H9 (cell line): Measurements from ENCODE around the gene TNFRSF19. TPM values are rescaled to one million over a fixed set of nuclear protein-coding genes. Genes with fewer than 3 reads are reported as not detected.
"Not testable (repeated sequence)": the region's sequence is repeated elsewhere in the genome, so short reads cannot be mapped to it uniquely, and the experiment has no call there.

Source experiments
- DNase-seq: peaks from one replicate; pipeline ENCODE4 v3.0.0-alpha.2; 2017
- H2AFZ ChIP-seq: one replicate; pipeline ENCODE4 v1.6.1; 2013; ENCODE audit warnings: mild to moderate bottlenecking, low read length, control low read depth, moderate library complexity
- H2AK5ac ChIP-seq: 2 replicates; pipeline ENCODE4 v1.6.1; 2013; ENCODE audit warnings: low read length, control low read depth, mixed read lengths; ENCODE audit not compliant: insufficient read length
- H2BK120ac ChIP-seq: one replicate; pipeline ENCODE4 v1.6.1; 2013; ENCODE audit warnings: low read depth, mild to moderate bottlenecking, low read length, control low read depth, inconsistent platforms; ENCODE audit not compliant: poor library complexity, severe bottlenecking
- H2BK12ac ChIP-seq: 2 replicates; pipeline ENCODE4 v1.6.1; 2013; ENCODE audit warnings: low read length, control low read depth, mixed read lengths, low read depth; ENCODE audit not compliant: insufficient read length
- H2BK15ac ChIP-seq: 2 replicates; pipeline ENCODE4 v1.6.1; 2013; ENCODE audit warnings: low read depth, low read length, control low read depth
- H2BK20ac ChIP-seq: one replicate; pipeline ENCODE4 v1.6.1; 2013; ENCODE audit warnings: low read depth, mild to moderate bottlenecking, low read length, control low read depth, inconsistent platforms; ENCODE audit not compliant: poor library complexity, severe bottlenecking
- H2BK5ac ChIP-seq: 2 replicates; pipeline ENCODE4 v1.6.1; 2013; ENCODE audit warnings: low read length, control low read depth, mixed read lengths; ENCODE audit not compliant: insufficient read length
- H3K14ac ChIP-seq: 2 replicates; pipeline ENCODE4 v1.6.1; 2013; ENCODE audit warnings: low read length, control low read depth; ENCODE audit not compliant: insufficient read depth
- H3K18ac ChIP-seq: 2 replicates; pipeline ENCODE4 v1.6.1; 2013; ENCODE audit warnings: low read depth, mild to moderate bottlenecking, mixed read lengths, low read length, control low read depth; ENCODE audit not compliant: insufficient read length
- H3K23ac ChIP-seq: 2 replicates; pipeline ENCODE4 v1.6.1; 2013; ENCODE audit warnings: low read length, control low read depth, mixed read lengths, low read depth; ENCODE audit not compliant: insufficient read length
- H3K23me2 ChIP-seq: 2 replicates; pipeline ENCODE4 v1.6.1; 2013; ENCODE audit warnings: low read depth, mild to moderate bottlenecking, mixed read lengths, low read length, control low read depth; ENCODE audit not compliant: insufficient read length, poor library complexity, severe bottlenecking
- H3K27ac ChIP-seq: 2 replicates; pipeline ENCODE4 v1.5.1; 2013; ENCODE audit warnings: low read length, control low read depth, mixed read lengths, low read depth; ENCODE audit not compliant: insufficient read length
- H3K27me3 ChIP-seq: 2 replicates; pipeline ENCODE4 v1.6.1; 2013; ENCODE audit warnings: low read length, control low read depth, inconsistent platforms; ENCODE audit not compliant: insufficient read depth
- H3K4ac ChIP-seq: 2 replicates; pipeline ENCODE4 v1.6.1; 2013; ENCODE audit warnings: low read depth, mild to moderate bottlenecking, control low read depth, inconsistent platforms, low read length, moderate library complexity
- H3K4me1 ChIP-seq: 2 replicates; pipeline ENCODE4 v1.6.1; 2013; ENCODE audit warnings: low read length, control low read depth, inconsistent platforms; ENCODE audit not compliant: insufficient read depth
- H3K4me2 ChIP-seq: 2 replicates; pipeline ENCODE4 v1.6.1; 2013; ENCODE audit warnings: low read length, control low read depth, mixed read lengths; ENCODE audit not compliant: insufficient read length, insufficient read depth
- H3K56ac ChIP-seq: 2 replicates; pipeline ENCODE4 v1.6.1; 2013; ENCODE audit warnings: low read depth, mild to moderate bottlenecking, mixed read lengths, low read length, control low read depth; ENCODE audit not compliant: insufficient read length
- H3K79me1 ChIP-seq: 2 replicates; pipeline ENCODE4 v1.6.1; 2013; ENCODE audit warnings: low read depth, mild to moderate bottlenecking, moderate library complexity, low read length, control low read depth, inconsistent platforms; ENCODE audit not compliant: insufficient read depth, poor library complexity, severe bottlenecking
- H3K79me2 ChIP-seq: 2 replicates; pipeline ENCODE4 v1.6.1; 2013; ENCODE audit warnings: low read length, control low read depth, inconsistent platforms; ENCODE audit not compliant: insufficient read depth
- H3K9ac ChIP-seq: 2 replicates; pipeline ENCODE4 v1.6.1; 2013; ENCODE audit warnings: low read length, control low read depth, mixed read lengths; ENCODE audit not compliant: insufficient read length; ENCODE audit errors: extremely low read depth
- H3K9me3 ChIP-seq: one replicate; pipeline ENCODE4 v1.6.1; 2013; ENCODE audit warnings: low read depth, low read length, inconsistent platforms; ENCODE audit not compliant: control insufficient read depth
- H3T11ph ChIP-seq: one replicate; pipeline ENCODE4 v1.6.1; 2013; ENCODE audit warnings: mild to moderate bottlenecking, low read length, control low read depth, inconsistent platforms
- H4K20me1 ChIP-seq: one replicate; pipeline ENCODE4 v1.6.1; 2013; ENCODE audit not compliant: control insufficient read depth, insufficient read length, insufficient read depth
- H4K5ac ChIP-seq: 2 replicates; pipeline ENCODE4 v1.6.1; 2013; ENCODE audit warnings: low read depth, mild to moderate bottlenecking, mixed read lengths, low read length, control low read depth; ENCODE audit not compliant: insufficient read length
- H4K8ac ChIP-seq: replicated peaks from 2 replicates; pipeline ENCODE4 v1.6.1; 2013; ENCODE audit warnings: low read length, control low read depth, mixed read lengths, low read depth; ENCODE audit not compliant: insufficient read length
- H4K91ac ChIP-seq: 2 replicates; pipeline ENCODE4 v1.6.1; 2013; ENCODE audit warnings: low read depth, mild to moderate bottlenecking, moderate library complexity, mixed read lengths, low read length, control low read depth; ENCODE audit not compliant: insufficient read length
- H3K27ac Mint-ChIP-seq, 3 experiments: 2 replicates in 2 of 3; 3 replicates in 1 of 3; pipeline ENCODE4 v1.8.0; 2020 to 2021; ENCODE audit warnings: mixed read lengths in 3 of 3, mild to moderate bottlenecking in 1 of 3, moderate library complexity in 1 of 3
- H3K27me3 Mint-ChIP-seq: 2 replicates; pipeline ENCODE4 v1.8.0; 2021; ENCODE audit warnings: low read depth, mild to moderate bottlenecking, moderate library complexity, mixed read lengths
- H3K36me3 Mint-ChIP-seq, 3 experiments: 2 replicates in 2 of 3; 3 replicates in 1 of 3; pipeline ENCODE4 v1.8.0; 2020 to 2021; ENCODE audit warnings: low read depth in 3 of 3, mixed read lengths in 3 of 3; ENCODE audit not compliant: insufficient read depth in 1 of 3
- H3K4me1 Mint-ChIP-seq, 2 experiments: 2 replicates each; pipeline ENCODE4 v1.8.0; 2020; ENCODE audit warnings: mixed read lengths in 2 of 2
- H3K4me3 Mint-ChIP-seq, 2 experiments: 2 replicates in 1 of 2; 3 replicates in 1 of 2; pipeline ENCODE4 v1.8.0; 2020 to 2021; ENCODE audit warnings: mild to moderate bottlenecking in 2 of 2, mixed read lengths in 2 of 2, moderate library complexity in 1 of 2
- H3K9me3 Mint-ChIP-seq, 2 experiments: 2 replicates in 1 of 2; 3 replicates in 1 of 2; pipeline ENCODE4 v1.8.0; 2020; ENCODE audit warnings: mild to moderate bottlenecking in 2 of 2, mixed read lengths in 2 of 2, moderate library complexity in 1 of 2
- CTCF ChIP-seq: fragments of 200-600 bp; sonication (generic); conservative IDR thresholded peaks from 3 replicates; pipeline ENCODE4 v1.8.0; 2021; ENCODE audit warnings: antibody characterized with exemption, mild to moderate bottlenecking
- WGBS: extraction: QIAGEN DNeasy Blood & Tissue Kit; methylation state at CpG from one replicate; pipeline ENCODE4 v1.1.7; 2013; ENCODE audit warnings: missing lambda C conversion rate, low lambda C conversion rate, mixed read lengths; ENCODE audit not compliant: insufficient read length; ENCODE audit errors: extremely low coverage; 5-methylcytosine and 5-hydroxymethylcytosine counted together
- total RNA-seq: library from RNA; stranded (reverse); gene quantifications from 2 replicates; pipeline ENCODE4 v1.2.1, GENCODE V29; 2021

The TNFRSF19 gene
- total RNA-seq, 1 experiment from 2014 or later, result 2.7 TPM

- peaks cover 13 to 45% (median 16%) of the 10 kb centered on the region in 3 experiments for H3K36me3 Mint-ChIP-seq
- Histone ChIP-seq H2BK5ac (no peak overlapping the region), H3K18ac (no peak overlapping the region), H4K91ac (no peak overlapping the region), H2BK120ac (no peak overlapping the region), H3K79me2 (no peaks in the 10 kb centered on the region), H3K4me1 (no peaks in the 10 kb centered on the region), H3K9ac (no peak overlapping the region), H4K20me1 (no peaks in the 10 kb centered on the region), H3K23ac (no peak overlapping the region), H3K27me3 (no peaks in the 10 kb centered on the region), H3K79me1 (no peaks in the 10 kb centered on the region), H4K5ac (no peak overlapping the region), H3T11ph (no peak overlapping the region), H4K8ac (no peak overlapping the region), H2BK15ac (no peak overlapping the region), H3K14ac (no peak overlapping the region), H3K56ac (no peak overlapping the region), H2AFZ (no peak overlapping the region), H3K23me2 (no peaks in the 10 kb centered on the region), H3K9me3 (no peaks in the 10 kb centered on the region), H3K4me2 (no peak overlapping the region), H2AK5ac (no peak overlapping the region), H3K27ac (no peak overlapping the region), H3K4ac (no peak overlapping the region), H2BK20ac (no peak overlapping the region), H2BK12ac (no peak overlapping the region)
- H3K4me1 Mint-ChIP-seq, result peaks cover 11 to 13% of the 10 kb centered on the region in 2 experiments
- no peak for TF ChIP-seq CTCF
- H3K27ac Mint-ChIP-seq, result no peak overlapping the region
- H3K4me3 Mint-ChIP-seq, result no peak overlapping the region
- H3K9me3 Mint-ChIP-seq, result peaks cover 25 to 34% of the 10 kb centered on the region in 2 experiments
- no CpG with 5 or more reads among the region's 2 CpGs for WGBS
- DNase-seq, result no peak
- peaks cover 19% of the 10 kb centered on the region for H3K27me3 Mint-ChIP-seq
Measured at GRCh38 chr13:23593148-23593547, 22.9 kb downstream of the TNFRSF19 start.

GRCh38 chr13:23594290-23594689 lies 24.1 kb downstream of the TNFRSF19 start:
- H3K4me2 ChIP-seq, H4K91ac ChIP-seq, H4K8ac ChIP-seq, H2BK120ac ChIP-seq, H3K4me1 ChIP-seq, H3K18ac ChIP-seq, H3K9ac ChIP-seq, H2AFZ ChIP-seq, H2BK20ac ChIP-seq, H3K27ac Mint-ChIP-seq, H3K56ac ChIP-seq, H3T11ph ChIP-seq, DNase-seq, H3K79me1 ChIP-seq, H3K27ac ChIP-seq, H2BK15ac ChIP-seq, H3K27me3 ChIP-seq, H4K5ac ChIP-seq, H2AK5ac ChIP-seq, H2BK12ac ChIP-seq, H3K4ac ChIP-seq, H3K14ac ChIP-seq, H3K23ac ChIP-seq, H3K9me3 ChIP-seq, H2BK5ac ChIP-seq, H3K4me3 Mint-ChIP-seq, H3K79me2 ChIP-seq, H4K20me1 ChIP-seq, H3K23me2 ChIP-seq: not testable (repeated sequence)
- Mint-ChIP-seq H3K27me3 (peaks cover 19% of the 10 kb centered on the region), H3K9me3 (peaks cover 32 to 41% of the 10 kb centered on the region in 2 experiments), H3K36me3 (peaks cover 13 to 55% (median 22%) of the 10 kb centered on the region in 3 experiments), H3K4me1 (peaks cover 16 to 21% of the 10 kb centered on the region in 2 experiments)
- no CpG with 5 or more reads among the region's 2 CpGs for WGBS
